ENCODE data around the gene COBL. TPM values are rescaled to one million over a fixed set of nuclear protein-coding genes. Genes with fewer than 3 reads are reported as not detected.

The COBL gene
- total RNA-seq, 4 donors from 2014 or later: 1.1 to 27.7 (median 15.2) TPM

DNA sequence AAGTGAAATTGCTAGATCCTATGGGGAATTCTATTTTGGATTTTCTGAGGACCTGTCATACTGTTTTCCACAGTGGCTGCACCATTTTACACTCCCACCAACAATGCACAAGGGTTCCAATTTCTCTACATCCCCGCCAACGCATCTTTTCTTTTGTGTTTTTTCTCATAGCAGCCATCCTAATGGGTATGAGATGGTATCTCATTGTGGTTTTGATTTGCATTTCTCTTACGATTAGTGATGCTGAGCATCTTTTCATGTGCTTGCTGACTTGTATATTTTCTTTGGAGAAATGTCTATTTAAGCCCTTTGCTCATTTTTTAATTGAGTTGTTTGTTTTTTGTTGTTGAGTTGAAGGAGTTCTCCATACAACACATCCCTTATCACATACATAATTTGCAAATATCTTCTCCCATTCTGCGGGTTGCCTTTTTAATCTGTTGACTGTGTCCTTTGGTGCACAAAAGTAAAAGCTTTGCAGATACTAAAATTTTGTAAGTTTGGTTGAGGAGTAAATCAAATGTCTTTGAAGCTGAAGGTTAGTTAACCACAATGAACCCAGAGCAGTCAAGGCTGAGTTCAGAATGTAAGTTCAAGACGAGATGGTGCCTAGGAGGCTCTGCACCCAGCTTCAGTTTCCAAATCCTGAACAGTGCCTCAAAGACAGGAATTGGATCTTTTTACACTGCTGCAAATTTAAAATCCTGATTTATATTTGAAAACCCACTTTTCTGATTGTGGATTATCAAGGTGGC is 195.4 kb downstream of the COBL start:
- no peak for DNase-seq (ENCODE audit: low spot score)
- TF ChIP-seq, protein P1, sequence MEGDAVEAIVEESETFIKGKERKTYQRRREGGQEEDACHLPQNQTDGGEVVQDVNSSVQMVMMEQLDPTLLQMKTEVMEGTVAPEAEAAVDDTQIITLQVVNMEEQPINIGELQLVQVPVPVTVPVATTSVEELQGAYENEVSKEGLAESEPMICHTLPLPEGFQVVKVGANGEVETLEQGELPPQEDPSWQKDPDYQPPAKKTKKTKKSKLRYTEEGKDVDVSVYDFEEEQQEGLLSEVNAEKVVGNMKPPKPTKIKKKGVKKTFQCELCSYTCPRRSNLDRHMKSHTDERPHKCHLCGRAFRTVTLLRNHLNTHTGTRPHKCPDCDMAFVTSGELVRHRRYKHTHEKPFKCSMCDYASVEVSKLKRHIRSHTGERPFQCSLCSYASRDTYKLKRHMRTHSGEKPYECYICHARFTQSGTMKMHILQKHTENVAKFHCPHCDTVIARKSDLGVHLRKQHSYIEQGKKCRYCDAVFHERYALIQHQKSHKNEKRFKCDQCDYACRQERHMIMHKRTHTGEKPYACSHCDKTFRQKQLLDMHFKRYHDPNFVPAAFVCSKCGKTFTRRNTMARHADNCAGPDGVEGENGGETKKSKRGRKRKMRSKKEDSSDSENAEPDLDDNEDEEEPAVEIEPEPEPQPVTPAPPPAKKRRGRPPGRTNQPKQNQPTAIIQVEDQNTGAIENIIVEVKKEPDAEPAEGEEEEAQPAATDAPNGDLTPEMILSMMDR (IDR thresholded peaks at IDR 0.05): no peak
- no peak for ATAC-seq (ENCODE audit: low FRiP score)

DNA sequence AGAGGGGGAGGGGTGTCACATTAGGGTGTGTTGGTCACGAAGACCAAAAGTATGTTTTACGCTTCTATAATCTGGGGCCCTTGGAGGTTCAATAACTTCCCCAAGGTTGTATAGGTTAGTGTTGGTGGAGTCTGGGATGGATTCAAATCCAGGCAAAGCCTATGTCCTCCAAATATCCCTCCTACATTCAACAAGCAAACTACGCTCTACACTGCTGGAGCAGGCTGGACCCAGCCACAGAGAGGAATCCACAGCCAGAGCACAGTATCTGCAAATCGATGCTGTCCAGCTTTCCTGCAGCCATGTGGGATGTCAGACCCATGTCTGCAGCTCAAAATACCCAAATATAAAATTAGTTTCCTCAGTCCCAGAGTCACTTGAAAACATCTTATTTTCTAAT is 198.0 kb downstream of the COBL start:
- TF ChIP-seq, protein P1 (IDR thresholded peaks at IDR 0.05): no peak
- ATAC-seq (ENCODE audit: low FRiP score): no peak
- DNase-seq (ENCODE audit: low spot score): no peak

DNA sequence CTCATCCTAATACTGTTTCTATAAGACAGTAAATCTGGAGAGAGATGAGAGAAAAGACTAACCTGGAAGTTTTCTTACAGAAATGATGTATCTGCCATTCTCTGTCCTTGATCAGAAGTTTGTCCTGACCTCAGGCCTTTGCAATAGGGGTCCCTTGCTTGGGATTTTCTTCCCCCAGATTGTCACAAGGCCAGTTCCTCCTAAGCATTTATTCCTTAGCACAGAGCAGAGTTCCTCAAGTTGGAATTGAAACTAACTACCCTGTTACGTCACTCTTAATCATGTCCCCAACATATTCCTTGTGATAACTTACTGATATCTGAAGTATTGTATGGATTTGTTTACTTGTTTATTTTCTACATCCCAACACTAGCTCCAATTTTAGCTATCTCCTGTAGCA is 202.1 kb downstream of the COBL start:
- no peak for DNase-seq (ENCODE audit: low spot score)
- no peak for ATAC-seq (ENCODE audit: low FRiP score)
- TF ChIP-seq, protein P1 (IDR thresholded peaks at IDR 0.05): no peak

DNA sequence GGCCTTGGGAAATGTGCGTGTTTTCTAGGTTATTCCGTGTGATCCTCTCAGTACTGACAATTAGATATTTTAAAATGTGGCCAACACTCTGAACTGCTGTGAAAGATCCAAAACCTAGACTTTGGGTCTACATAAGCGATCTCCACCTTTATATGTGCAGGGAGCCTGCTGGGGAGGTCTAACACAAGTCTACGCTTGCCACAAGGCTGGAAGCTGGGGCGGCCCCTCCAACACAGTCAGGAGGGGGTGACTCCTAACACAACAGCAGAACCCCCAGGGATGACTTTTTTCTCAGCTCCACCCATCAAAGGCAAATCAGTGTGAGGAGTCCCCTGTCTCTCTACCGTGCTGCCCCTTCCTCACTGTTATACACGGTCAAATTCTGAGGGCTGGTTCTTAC is 202.6 kb downstream of the COBL start:
- TF ChIP-seq, protein P1 (IDR thresholded peaks at IDR 0.05): no peak
- ATAC-seq (ENCODE audit: low FRiP score) (no peak), DNase-seq (ENCODE audit: low spot score) (no peak)

DNA sequence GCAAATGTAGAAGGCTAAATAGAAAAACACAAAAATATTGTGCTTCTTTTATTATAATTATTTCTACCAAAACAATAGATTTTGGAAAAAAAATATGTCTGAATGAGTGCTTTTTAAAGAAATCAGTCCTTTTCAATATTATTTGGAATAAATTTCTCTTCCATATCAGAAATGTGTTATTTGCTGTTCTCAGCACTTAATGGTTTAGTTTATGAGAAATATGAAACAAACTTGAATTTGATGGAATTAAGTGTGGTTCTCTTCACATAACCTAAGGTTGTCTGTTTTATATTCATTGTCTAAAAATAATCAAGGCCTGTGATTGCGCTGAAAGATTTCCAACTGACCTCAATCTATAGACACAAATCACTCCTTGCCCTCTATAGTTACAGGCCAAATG is 203.0 kb downstream of the COBL start:
- ATAC-seq (ENCODE audit: low FRiP score): no peak
- TF ChIP-seq, protein P1 (IDR thresholded peaks at IDR 0.05): no peak
- DNase-seq (ENCODE audit: low spot score): no peak

DNA sequence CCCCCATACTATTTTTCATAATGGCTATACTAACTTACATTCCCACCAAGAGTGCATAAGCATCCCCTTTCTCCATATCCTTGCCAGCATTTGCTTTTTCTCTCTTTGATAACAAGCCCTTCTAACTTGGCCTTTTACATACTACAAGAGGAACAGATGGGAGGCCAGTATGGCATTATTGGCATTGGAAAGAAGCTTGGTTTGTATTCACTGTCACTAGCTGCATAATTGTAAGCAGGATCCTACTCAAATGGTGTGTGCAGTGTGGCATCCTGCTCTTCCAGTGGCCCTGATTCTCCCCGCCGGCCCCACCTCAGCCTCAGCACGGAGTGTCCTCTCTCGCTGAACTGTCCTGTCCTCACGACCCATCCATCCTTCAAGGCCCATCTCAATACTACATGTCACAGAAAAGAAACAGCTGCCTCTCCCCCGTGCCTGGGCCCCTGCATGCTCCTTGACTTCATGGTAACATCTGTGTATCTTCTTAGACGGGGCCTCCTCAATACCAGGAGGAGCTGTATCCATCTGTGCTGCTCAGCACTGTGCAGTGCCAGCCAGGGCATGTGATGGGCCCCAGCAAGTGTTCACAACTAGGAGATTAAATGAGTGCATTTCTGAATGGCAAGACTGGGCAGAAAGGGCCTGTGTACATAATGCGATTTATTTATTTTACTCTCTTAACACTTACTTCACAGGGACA is 205.2 kb downstream of the COBL start:
- TF ChIP-seq, protein P1 (IDR thresholded peaks at IDR 0.05): no peak
- no peak for DNase-seq (ENCODE audit: low spot score)
- ATAC-seq (ENCODE audit: low FRiP score): no peak

DNA sequence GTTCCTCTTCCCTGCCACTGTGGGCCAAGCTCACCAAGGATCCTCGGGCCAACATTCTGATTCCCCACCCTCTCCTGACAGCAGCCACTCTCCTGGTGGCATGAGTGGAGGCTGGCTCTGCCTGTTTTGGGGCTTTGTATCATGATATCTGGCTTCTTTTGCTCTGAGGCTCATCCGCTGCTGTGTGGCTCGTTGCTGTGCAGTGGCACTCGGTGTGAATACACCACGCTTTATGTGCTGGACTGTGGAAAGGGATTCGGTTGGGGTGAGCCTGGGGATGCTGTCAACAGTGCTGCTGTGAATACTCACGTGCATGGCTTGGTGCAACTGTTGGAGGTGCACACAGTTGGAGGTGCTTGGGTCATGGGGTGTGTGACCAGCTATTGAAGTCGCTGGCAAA is 208.5 kb downstream of the COBL start:
- ATAC-seq (ENCODE audit: low FRiP score): no peak

More for the DNA sequence above, 208.5 kb downstream of the COBL start:
- TF ChIP-seq, protein P1 (IDR thresholded peaks at IDR 0.05): no peak
- DNase-seq (ENCODE audit: low spot score): no peak

Measured in omental fat pad (tissue), 4 donors.